GM23248 (cell line): ENCODE measurements around the gene PLCB1. TPM values are rescaled to one million over a fixed set of nuclear protein-coding genes. Genes with fewer than 3 reads are reported as not detected.

Experiments
- DNase-seq: peaks from one replicate; pipeline ENCODE4 v3.0.0-alpha.2; 2015
- H2AFZ ChIP-seq: fragments of 200-600 bp; sonication (generic); 2 replicates; pipeline ENCODE4 v1.6.1; 2016; ENCODE audit warnings: antibody characterized with exemption
- H3F3A ChIP-seq: fragments of 200-600 bp; sonication (generic); 2 replicates; pipeline ENCODE4 v1.6.1; 2016; ENCODE audit warnings: mild to moderate bottlenecking, antibody characterized with exemption, mixed run types; ENCODE audit not compliant: insufficient read depth
- H3K27ac ChIP-seq: fragments of 200-600 bp; sonication (generic); 2 replicates; pipeline ENCODE4 v1.5.1; 2016; ENCODE audit warnings: mild to moderate bottlenecking
- H3K27me3 ChIP-seq: fragments of 200-600 bp; sonication (generic); replicated peaks from 2 replicates; pipeline ENCODE4 v1.6.1; 2016; ENCODE audit warnings: mild to moderate bottlenecking; ENCODE audit not compliant: insufficient read depth
- H3K36me3 ChIP-seq: fragments of 200-600 bp; sonication (generic); 2 replicates; pipeline ENCODE4 v1.6.1; 2016; ENCODE audit warnings: low read depth, mild to moderate bottlenecking
- H3K4me1 ChIP-seq: fragments of 200-600 bp; sonication (generic); 2 replicates; pipeline ENCODE4 v1.6.1; 2016; ENCODE audit warnings: mild to moderate bottlenecking; ENCODE audit not compliant: insufficient read depth
- H3K4me2 ChIP-seq: fragments of 200-600 bp; sonication (generic); one replicate; pipeline ENCODE4 v1.6.1; 2016; ENCODE audit warnings: mild to moderate bottlenecking; ENCODE audit not compliant: unreplicated experiment
- H3K4me3 ChIP-seq: fragments of 200-600 bp; sonication (generic); 2 replicates; pipeline ENCODE4 v1.5.1; 2016; ENCODE audit warnings: mild to moderate bottlenecking
- H3K79me2 ChIP-seq: fragments of 200-600 bp; sonication (generic); 2 replicates; pipeline ENCODE4 v1.6.1; 2016; ENCODE audit warnings: mild to moderate bottlenecking; ENCODE audit not compliant: insufficient read depth
- H3K9ac ChIP-seq: fragments of 200-600 bp; sonication (generic); 2 replicates; pipeline ENCODE4 v1.6.1; 2016; ENCODE audit warnings: mild to moderate bottlenecking
- H3K9me2 ChIP-seq: fragments of 200-600 bp; sonication (generic); 2 replicates; pipeline ENCODE4 v1.6.1; 2016; ENCODE audit warnings: mixed run types, mild to moderate bottlenecking, moderate library complexity; ENCODE audit not compliant: insufficient read depth
- H3K9me3 ChIP-seq: fragments of 200-600 bp; sonication (generic); one replicate; pipeline ENCODE4 v1.6.1; 2017; ENCODE audit warnings: low read depth
- H4K20me1 ChIP-seq: fragments of 200-600 bp; sonication (generic); 2 replicates; pipeline ENCODE4 v1.6.0; 2016; ENCODE audit not compliant: insufficient read depth
- EZH2 ChIP-seq: fragments of 200-600 bp; sonication (generic); IDR thresholded peaks from 2 replicates; pipeline ENCODE4 v1.6.1; 2018; ENCODE audit warnings: antibody characterized with exemption, mild to moderate bottlenecking; ENCODE audit not compliant: insufficient read depth, poor library complexity, severe bottlenecking
- EZH2phosphoT487 ChIP-seq: fragments of 200-600 bp; sonication (generic); IDR thresholded peaks from 2 replicates; pipeline ENCODE4 v1.6.1; 2018; ENCODE audit warnings: antibody characterized with exemption, moderate library complexity, mild to moderate bottlenecking, low read depth; ENCODE audit not compliant: insufficient read depth
- WGBS, 2 experiments: methylation state at CpG; one replicate each; pipeline ENCODE4 v1.1.6; 2015 to 2017; ENCODE audit warnings: low lambda C conversion rate in 2 of 2, low coverage in 1 of 2; ENCODE audit errors: missing lambda C conversion rate in 2 of 2; 5-methylcytosine and 5-hydroxymethylcytosine counted together
- in situ Hi-C: fragments of 300-500 bp; cut with MboI; formaldehyde crosslinking; loops from 2 replicates; pipeline ENCODE4 v1.15.0; 2020
- polyA plus RNA-seq: library from polyadenylated mRNA; unstranded; fragments of >200 nt; fragmentation: Nextera tagmentation; extraction: Ambion mirVana; gene quantifications from 2 replicates; pipeline ENCODE4 v1.2.1, GENCODE V29; 2016
- total RNA-seq: library from RNA; depleted of rRNA; stranded (reverse); fragments of >200 nt; shearing (Covaris generic); gene quantifications from 2 replicates; pipeline ENCODE4 v1.2.3, GENCODE V29; 2014

Gene PLCB1
- total and polyA plus RNA-seq, 2 experiments from 2014 or later, result 3.7 to 12.8 TPM

- Histone ChIP-seq H3K27me3 (no peaks in the 10 kb centered on the region), H3K4me1 (peaks cover 19% of the 10 kb centered on the region), H2AFZ (no peak overlapping the region), H3K79me2 (no peaks in the 10 kb centered on the region), H3K9me3 (no peaks in the 10 kb centered on the region), H3K9ac (no peak overlapping the region), H3F3A (peaks cover 15% of the 10 kb centered on the region), H3K27ac (no peak overlapping the region), H3K9me2 (no peaks in the 10 kb centered on the region), H3K4me3 (no peak overlapping the region), H3K36me3 (no peaks in the 10 kb centered on the region), H4K20me1 (no peaks in the 10 kb centered on the region), H3K4me2 (no peak overlapping the region)
- DNase-seq, result no peak
- in situ Hi-C loops, result no loop called here
- TF ChIP-seq EZH2, result no peak
- TF ChIP-seq EZH2phosphoT487, result no peak
Observed at GRCh38 chr20:8115436-8115835, 16.6 kb upstream of the PLCB1 start.

GRCh38 chr20:8116067-8116811 is 15.8 kb upstream of the PLCB1 start:
- TF ChIP-seq EZH2phosphoT487 (no peak), EZH2 (no peak)
- H3K4me3 ChIP-seq, result no peak overlapping the region
- no peak overlapping the region for H3K4me2 ChIP-seq
- 9 to 13% methylated on average over 5 of the region's 5 CpGs for WGBS, 2 experiments
- in situ Hi-C loops, result no loop called here
- H4K20me1 ChIP-seq, result no peaks in the 10 kb centered on the region
- no peak overlapping the region for H2AFZ ChIP-seq
- peaks cover 15% of the 10 kb centered on the region for H3F3A ChIP-seq
- H3K36me3 ChIP-seq, result no peaks in the 10 kb centered on the region
- no peaks in the 10 kb centered on the region for H3K79me2 ChIP-seq
- DNase-seq, result peak; percentile 85
- no peaks in the 10 kb centered on the region for H3K27me3 ChIP-seq
- no peaks in the 10 kb centered on the region for H3K9me2 ChIP-seq
- H3K27ac ChIP-seq, result no peak overlapping the region
- H3K4me1 ChIP-seq, result peaks cover 19% of the 10 kb centered on the region
- no peak overlapping the region for H3K9ac ChIP-seq
- H3K9me3 ChIP-seq, result no peaks in the 10 kb centered on the region

DNA sequence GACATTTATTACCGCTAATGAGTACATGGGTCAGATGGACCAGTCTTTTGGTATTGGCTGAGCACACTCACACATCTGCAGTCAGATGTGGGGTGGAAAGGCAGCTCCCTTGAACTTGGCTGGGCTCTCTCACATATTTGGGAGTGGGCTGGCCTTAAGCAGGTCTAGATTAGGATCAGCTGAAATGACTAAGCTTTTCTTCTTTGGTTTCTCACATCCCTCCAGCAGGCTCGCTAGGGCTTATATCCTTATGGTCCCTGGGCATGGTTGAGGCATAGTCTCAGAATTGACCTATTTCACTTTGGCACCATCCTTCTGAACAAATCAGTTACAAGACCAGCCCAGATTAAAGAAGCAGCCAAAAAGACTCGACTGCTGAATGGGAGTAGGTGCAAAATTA is 14.4 kb upstream of the PLCB1 start:
- TF ChIP-seq EZH2phosphoT487 (no peak), EZH2 (no peak)
- no peak overlapping the region for H3K4me2 ChIP-seq
- H3K27me3 ChIP-seq, result no peaks in the 10 kb centered on the region
- 85 to 87% methylated on average over 3 of the region's 3 CpGs for WGBS, 2 experiments
- no peak for DNase-seq
- no peaks in the 10 kb centered on the region for H3K79me2 ChIP-seq
- no peaks in the 10 kb centered on the region for H3K36me3 ChIP-seq
- no peak overlapping the region for H3K27ac ChIP-seq
- in situ Hi-C loops, result no loop called here
- no peak overlapping the region for H3K4me3 ChIP-seq
- H3F3A ChIP-seq, result peaks cover 15% of the 10 kb centered on the region
- H3K4me1 ChIP-seq, result peaks cover 19% of the 10 kb centered on the region
- H3K9me3 ChIP-seq, result no peaks in the 10 kb centered on the region
- H3K9me2 ChIP-seq, result no peaks in the 10 kb centered on the region
- no peak overlapping the region for H2AFZ ChIP-seq
- H3K9ac ChIP-seq, result no peak overlapping the region
- no peaks in the 10 kb centered on the region for H4K20me1 ChIP-seq

DNA sequence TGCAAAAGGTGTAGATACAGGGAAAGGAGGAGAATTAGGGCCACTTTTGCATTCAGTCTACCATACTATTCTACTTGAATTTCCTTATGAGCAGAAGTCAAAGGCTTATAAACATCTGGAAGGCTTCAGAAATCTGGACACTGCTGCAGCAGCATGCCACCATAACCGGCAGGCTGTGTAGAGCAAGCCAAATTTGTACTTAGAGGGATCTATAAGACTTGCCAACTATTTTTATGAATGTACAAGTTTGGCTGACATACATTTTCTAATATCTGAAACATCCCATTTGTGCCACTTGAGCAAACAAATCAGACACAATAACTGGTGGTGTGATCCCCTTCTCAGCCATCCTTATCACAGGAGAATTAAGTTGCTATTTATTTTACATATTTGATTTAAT is 14.0 kb upstream of the PLCB1 start:
- H3K4me3 ChIP-seq, result no peak overlapping the region
- peaks cover 19% of the 10 kb centered on the region for H3K4me1 ChIP-seq
- H3K9me2 ChIP-seq, result no peaks in the 10 kb centered on the region
- no peak overlapping the region for H3K27ac ChIP-seq
- no peaks in the 10 kb centered on the region for H3K9me3 ChIP-seq
- H3F3A ChIP-seq, result peaks cover 15% of the 10 kb centered on the region
- H3K79me2 ChIP-seq, result no peaks in the 10 kb centered on the region
- H4K20me1 ChIP-seq, result no peaks in the 10 kb centered on the region
- no peak for DNase-seq
- WGBS, 2 experiments, result 40 to 61% methylated on average over 1 of the region's 1 CpG
- in situ Hi-C loops, result no loop called here
- TF ChIP-seq EZH2 (no peak), EZH2phosphoT487 (no peak)
- no peak overlapping the region for H3K4me2 ChIP-seq
- no peaks in the 10 kb centered on the region for H3K36me3 ChIP-seq
- H2AFZ ChIP-seq, result no peak overlapping the region
- H3K9ac ChIP-seq, result no peak overlapping the region
- no peaks in the 10 kb centered on the region for H3K27me3 ChIP-seq
